Measurements from ENCODE around the gene IL22RA1. TPM values are rescaled to one million over a fixed set of nuclear protein-coding genes. Genes with fewer than 3 reads are reported as not detected.

IL22RA1 gene
- not detected for total RNA-seq

DNA sequence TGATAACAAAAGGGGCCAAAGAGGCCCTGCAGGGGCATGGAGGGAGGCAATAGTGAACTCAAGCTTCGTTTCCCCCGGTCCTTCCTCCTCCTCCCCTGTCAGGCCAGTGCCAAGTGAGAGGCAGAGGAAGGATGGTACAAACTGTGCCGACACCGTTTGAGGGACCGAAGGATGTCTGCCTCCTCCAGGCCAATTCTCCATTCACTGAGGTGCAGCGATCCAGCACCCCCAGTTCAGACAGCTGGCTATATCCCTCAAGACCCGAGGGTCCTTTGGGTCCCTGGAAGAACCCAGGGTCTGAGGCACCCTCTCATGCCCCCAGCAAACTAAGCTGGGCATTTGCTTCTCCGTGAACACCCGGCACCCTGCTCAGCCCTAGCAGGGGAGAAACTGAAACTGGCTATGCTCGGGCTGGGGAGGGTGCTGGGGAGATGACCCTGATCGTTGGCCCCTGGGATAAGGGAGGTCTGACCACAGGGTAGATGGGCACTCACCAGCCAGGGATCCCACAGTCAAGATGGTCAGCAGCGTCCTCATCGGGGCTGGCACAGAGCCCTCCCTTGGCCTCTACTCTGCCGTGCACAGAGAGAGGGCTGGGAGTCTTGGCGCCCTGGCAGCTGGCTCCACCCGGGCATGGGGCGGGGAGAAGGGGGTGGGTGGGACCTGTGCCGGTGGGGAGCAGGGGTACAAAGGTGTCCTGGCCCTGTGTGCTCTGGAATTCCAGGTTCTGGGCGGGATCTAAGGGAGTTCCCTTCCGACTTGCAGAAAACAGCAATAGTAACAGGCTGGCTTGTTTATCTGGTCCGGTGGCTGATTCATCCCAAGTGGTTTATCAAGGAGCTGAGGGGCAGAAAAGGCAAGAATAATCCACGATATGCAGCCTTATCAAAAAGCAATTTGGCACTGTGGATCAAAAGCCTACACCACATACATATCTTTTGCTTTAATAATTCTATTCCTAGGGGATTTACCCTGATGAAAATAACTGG lies at the start of gene IL22RA1:
TSS of gene IL22RA1 (minus strand) at position 595 of the 989 bp plus-strand sequence. CDS start at position 537, 58 bp downstream.
- no peak for DNase-seq (ENCODE audit: low read depth in 2 of 3, low spot score in 2 of 3)

GRCh38 chr1:24191860-24192259 lies 48.9 kb upstream of the IL22RA1 start:
- DNase-seq (ENCODE audit: low read depth in 2 of 3, low spot score in 2 of 3): no peak

DNA sequence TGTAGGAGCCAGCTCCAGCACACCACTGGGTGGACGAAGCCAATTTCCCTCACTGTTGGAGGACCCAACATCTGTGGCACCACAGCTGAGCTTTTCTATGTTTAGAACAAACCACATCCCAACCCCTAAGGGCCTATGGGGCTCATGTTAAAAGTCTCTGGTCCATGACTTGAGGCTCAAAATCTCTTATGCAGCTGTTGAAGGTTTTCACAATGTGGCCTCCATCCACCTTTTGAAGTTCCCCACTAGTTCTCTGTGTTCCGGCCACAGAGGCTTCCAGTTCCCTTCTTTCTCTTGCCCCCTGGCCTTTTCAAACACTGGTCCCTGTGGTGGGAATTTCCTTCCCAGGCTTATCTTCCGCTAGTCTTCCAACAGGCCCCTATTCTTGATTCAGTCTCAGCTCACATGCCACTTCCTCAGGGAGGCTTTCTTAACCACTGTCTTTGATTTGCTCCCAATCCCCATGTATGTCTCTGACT lies 48.1 kb upstream of the IL22RA1 start:
- DNase-seq (ENCODE audit: low read depth in 2 of 3, low spot score in 2 of 3): peak in 1 of 3 donors; percentile 16

DNA sequence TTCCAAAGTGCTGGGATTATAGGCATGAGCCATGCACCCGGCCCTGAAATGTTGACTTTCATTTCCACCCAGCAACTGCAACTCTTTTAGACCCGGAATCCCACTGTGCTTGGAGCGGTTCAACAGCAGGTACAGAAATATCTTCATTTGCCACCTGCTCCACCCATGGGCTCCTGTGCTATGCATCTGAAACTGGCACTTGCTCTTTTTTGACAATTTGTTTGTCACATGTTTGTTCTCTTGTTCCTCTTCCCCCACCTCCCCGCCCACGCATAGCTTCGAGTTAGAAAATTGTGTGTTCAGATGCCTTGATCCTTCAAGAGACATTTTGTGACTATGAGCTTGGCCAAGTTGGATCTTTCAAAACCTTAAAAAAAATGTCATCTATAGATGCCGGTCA lies 46.6 kb upstream of the IL22RA1 start:
- DNase-seq (ENCODE audit: low read depth in 2 of 3, low spot score in 2 of 3): peak in 1 of 3 donors; percentile 40

- DNase-seq (ENCODE audit: low read depth in 2 of 3, low spot score in 2 of 3): peak; percentile 23 to 34 (median 29)
These were observed 44.3 kb upstream of the IL22RA1 start, which contains the start of gene IFNLR1 for GRCh38 chr1:24186993-24187790. IFNLR1 (minus strand) TSS chr1:24187289; CDS start chr1:24187248, 41 bp downstream.

GRCh38 chr1:24186711-24186992 lies 43.7 kb upstream of the IL22RA1 start:
- DNase-seq (ENCODE audit: low read depth in 2 of 3, low spot score in 2 of 3): no peak

GRCh38 chr1:24186031-24186710 lies 43.2 kb upstream of the IL22RA1 start:
- no peak for DNase-seq (ENCODE audit: low read depth in 2 of 3, low spot score in 2 of 3)

GRCh38 chr1:24185076-24185475 lies 42.1 kb upstream of the IL22RA1 start:
- DNase-seq (ENCODE audit: low read depth in 2 of 3, low spot score in 2 of 3): no peak

DNA sequence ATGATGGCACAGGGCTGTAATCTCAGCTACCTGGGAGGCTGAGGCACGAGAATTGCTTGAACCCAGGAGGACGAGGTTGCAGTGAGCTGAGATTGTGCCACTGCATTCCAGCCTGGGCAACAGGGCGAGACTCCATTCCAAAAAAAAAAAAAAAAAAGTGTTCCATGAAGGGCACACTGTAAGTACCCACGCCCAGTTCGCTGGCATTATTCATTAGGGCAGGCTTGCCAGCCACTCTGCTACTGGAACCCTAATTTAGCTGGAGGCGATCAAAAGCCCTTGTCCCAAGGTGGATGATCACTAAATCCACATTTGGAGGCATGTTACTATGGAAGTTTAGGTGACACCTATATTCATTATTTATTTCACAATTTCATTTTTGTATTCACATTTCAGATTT lies 39.1 kb upstream of the IL22RA1 start:
- DNase-seq (ENCODE audit: low read depth in 2 of 3, low spot score in 2 of 3): no peak

DNA sequence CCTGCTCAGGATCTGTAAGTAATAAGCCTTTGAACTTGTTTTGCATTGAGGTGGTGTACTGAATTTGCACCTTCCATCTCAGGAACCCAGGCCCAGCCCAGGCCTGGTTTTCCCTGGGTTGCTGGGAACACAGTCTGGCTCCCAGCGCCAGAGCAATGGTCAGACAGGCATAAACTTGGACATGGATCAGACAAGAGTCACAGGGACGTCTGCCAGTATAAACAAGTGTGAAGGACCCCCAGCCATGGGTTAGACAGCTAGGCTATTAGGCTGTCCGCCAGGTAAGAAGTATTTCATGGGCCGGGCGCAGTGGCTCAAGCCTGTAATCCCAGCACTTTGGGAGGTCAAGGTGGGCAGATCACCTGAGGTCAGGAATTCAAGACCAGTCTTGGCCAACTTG lies 38.7 kb upstream of the IL22RA1 start:
- DNase-seq (ENCODE audit: low read depth in 2 of 3, low spot score in 2 of 3): no peak

GRCh38 chr1:24180676-24181075 lies 37.7 kb upstream of the IL22RA1 start:
- DNase-seq (ENCODE audit: low read depth in 2 of 3, low spot score in 2 of 3): no peak

DNA sequence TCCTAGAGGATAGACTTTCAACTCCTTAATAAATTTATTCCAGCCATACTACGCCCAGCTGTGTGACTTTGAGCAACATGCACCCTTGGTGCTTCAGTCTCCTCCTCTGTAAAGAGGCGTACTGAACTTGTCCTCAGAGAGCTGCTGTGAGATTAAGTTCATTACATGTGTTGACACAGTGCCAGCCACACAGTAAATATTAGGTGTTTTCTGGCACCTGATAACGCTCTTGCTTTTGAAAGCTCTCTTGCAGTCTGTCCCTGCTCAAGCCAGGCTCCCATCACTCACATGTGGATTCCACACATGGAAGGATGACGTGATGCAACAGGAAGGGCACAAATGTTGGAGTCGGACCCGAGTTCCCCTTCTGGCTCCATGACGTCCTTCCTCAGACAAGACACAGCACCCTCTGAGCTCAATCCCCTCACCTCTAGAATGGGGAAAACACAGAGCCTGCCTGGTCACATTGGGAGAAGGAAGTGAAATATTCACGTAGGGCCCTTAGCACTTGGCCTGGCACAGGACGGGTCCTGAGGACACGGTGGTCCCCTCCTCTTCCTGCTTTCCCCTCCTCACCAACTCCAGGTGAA lies 36.4 kb upstream of the IL22RA1 start:
- DNase-seq (ENCODE audit: low read depth in 2 of 3, low spot score in 2 of 3): no peak

- DNase-seq (ENCODE audit: low read depth in 2 of 3, low spot score in 2 of 3): no peak
These were observed 35.5 kb upstream of the IL22RA1 start for GRCh38 chr1:24178407-24178806.

- DNase-seq (ENCODE audit: low read depth in 2 of 3, low spot score in 2 of 3): no peak
These were observed 34.2 kb upstream of the IL22RA1 start for GRCh38 chr1:24177161-24177560.

GRCh38 chr1:24175033-24175755 lies 32.3 kb upstream of the IL22RA1 start:
- DNase-seq (ENCODE audit: low read depth in 2 of 3, low spot score in 2 of 3): no peak

DNA sequence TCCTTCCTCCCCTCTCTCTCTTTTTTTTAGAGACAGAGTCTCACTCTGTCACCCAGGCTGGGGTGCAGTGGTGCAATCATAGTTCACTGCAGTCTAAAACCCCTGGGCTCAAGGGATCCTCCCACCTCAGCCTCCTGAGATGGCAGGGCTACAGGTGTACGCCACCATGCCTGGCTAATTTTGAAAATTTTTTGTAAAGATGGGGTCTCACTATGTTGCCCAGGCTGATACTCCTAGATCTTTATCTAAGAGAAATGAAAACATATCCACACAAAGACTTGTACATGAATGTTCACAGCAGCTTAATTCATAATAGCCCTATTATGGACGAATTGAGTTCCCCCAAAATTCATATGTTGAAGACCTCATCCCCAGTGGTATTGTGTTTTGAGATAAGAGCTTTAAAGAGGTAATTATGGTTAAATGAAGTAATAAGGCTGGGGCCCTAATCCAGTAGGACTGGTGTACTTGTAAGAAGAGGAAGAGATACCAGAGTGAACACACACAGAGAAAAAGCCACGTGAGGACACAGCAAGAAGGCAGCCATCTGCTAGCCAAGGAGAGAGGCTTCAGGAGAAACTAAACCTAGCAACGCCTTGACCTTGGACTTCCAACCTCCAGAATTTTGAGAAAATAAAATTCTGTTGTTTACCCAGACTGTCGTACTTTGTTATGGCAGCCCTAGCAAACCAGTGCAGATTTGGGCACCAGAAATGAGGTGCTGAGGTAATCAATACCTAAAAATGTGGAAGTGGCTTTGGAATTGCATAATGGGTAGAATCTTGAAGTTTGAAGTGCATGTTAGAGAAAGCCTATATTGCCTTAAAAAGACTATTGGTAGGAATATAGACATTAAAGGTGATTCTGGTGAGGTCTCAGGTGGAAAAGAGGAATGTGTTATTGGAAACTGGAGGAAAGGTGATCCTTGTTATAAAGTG lies 31.0 kb upstream of the IL22RA1 start:
- no peak for DNase-seq (ENCODE audit: low read depth in 2 of 3, low spot score in 2 of 3)

- DNase-seq (ENCODE audit: low read depth in 2 of 3, low spot score in 2 of 3): no peak
These were observed 29.7 kb upstream of the IL22RA1 start for GRCh38 chr1:24172598-24172997.

GRCh38 chr1:24169286-24169685 lies 26.3 kb upstream of the IL22RA1 start:
- no peak for DNase-seq (ENCODE audit: low read depth in 2 of 3, low spot score in 2 of 3)

GRCh38 chr1:24168245-24168644 lies 25.3 kb upstream of the IL22RA1 start:
- DNase-seq (ENCODE audit: low read depth in 2 of 3, low spot score in 2 of 3): no peak
